ENCODE data around the gene VPS16.

The VPS16 gene

DNA sequence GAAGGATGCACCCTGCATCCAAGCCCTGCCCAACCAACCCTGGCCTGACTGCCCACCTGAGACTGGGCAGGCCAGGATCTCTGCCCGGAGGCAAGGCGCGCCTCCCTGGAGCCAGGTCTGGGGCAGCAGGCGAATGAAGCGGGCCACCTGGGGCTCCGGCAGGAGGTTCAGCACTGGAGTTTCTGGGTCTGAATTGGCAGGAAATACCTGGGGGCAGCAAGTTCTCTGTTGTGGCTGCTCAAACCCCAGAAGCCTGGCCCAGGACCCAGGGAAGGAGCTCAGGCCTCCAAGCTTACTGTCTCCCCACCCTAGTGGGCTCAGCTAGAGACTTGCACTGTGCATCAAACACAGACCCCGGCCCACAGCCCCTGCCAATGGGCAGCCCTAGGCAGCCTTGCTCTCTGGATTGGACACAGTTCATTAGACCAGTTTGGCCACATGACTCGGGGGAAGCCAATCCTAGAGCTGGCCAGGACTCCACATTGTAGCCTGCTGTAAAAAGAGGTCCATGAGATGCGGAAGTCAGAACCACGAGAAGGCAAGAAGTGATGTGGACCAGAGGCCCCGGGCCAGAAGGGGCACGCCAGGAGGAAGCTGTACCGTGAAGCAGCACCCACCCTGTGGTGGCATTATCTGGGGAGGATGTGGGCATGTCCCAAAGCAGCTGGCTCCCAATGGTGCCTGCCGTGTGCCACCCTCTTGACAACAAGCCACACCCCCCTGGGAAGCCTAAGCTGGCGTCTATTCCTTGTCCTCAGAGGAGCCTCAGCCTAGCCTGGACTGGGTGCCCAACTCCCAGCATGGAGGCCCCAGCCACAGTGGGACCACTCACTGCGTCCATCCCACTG, 43.2 kb upstream of the VPS16 start:
- TF ChIP-seq ZFX (IDR thresholded peaks at IDR 0.05; ENCODE audit: borderline replicate concordance) (no peak), CTCF (IDR thresholded peaks at IDR 0.05) (no peak)
- H3K27ac ChIP-seq = no peak overlapping the region

DNA sequence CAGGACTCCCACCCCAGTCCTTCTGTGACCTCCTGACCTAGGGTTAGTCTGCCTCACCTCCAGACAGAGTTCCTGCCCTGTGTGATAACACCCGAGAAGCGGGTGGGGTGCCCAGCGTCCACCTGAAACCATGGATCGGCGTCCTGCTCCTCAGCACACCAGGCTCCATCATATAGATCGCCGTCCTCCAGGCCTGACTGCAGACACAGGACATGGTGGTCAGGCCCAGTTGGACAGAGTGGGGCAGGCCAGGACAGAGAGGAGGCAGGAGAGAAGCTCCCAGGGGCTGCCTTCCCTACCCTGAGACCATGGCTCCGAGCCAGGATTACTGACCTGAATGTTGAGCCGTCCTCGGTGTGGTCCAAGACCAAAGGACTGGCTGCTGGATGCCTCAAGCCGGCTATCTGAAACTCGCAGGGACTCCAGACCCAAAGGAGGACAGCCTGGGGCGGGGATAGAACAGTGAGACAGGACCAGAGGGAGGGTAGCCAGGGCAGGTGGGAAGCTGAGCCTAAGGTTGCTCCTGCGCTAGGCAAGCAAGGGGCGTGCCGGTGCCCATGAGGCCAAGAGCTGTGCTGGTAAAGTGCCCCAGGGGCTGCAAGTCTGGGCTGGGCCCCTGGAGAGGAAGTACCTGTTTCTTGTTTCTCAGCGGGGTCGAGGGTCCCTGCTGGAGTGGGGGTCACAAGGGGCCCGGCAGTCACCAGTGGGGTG, 42.3 kb upstream of the VPS16 start:
- no peak for TF ChIP-seq ZFX (IDR thresholded peaks at IDR 0.05; ENCODE audit: borderline replicate concordance)
- TF ChIP-seq CTCF (IDR thresholded peaks at IDR 0.05) = no peak

GRCh38 chr20:2798814-2799213, 41.7 kb upstream of the VPS16 start:
- H3K27ac ChIP-seq = no peak overlapping the region
- no peak for TF ChIP-seq ZFX (IDR thresholded peaks at IDR 0.05; ENCODE audit: borderline replicate concordance)
- TF ChIP-seq CTCF (IDR thresholded peaks at IDR 0.05) = no peak

More for the DNA sequence above, 42.3 kb upstream of the VPS16 start:
- H3K27ac ChIP-seq = no peak overlapping the region

DNA sequence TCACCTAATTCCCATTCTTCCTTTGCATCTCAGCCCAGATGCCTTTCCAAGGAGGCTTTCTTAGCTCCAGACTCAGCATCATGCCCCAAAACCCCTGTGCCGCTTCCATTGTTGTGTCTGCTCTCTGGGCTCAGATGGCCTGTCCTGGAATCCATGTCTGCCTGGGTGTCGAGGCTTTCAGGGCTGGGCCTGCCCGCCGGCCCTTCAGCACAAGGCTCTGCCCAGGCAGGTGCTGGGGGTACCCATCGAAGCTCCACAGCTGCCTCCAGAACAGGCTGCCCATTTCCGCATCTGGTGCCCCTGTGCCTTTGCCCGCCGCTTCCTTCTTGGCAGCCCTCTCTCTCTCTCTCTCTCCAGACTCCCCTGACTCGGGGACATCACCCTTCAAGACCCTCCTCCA, 41.3 kb upstream of the VPS16 start:
- TF ChIP-seq ZFX (IDR thresholded peaks at IDR 0.05; ENCODE audit: borderline replicate concordance) (no peak), CTCF (IDR thresholded peaks at IDR 0.05) (no peak)
- no peak overlapping the region for H3K27ac ChIP-seq

DNA sequence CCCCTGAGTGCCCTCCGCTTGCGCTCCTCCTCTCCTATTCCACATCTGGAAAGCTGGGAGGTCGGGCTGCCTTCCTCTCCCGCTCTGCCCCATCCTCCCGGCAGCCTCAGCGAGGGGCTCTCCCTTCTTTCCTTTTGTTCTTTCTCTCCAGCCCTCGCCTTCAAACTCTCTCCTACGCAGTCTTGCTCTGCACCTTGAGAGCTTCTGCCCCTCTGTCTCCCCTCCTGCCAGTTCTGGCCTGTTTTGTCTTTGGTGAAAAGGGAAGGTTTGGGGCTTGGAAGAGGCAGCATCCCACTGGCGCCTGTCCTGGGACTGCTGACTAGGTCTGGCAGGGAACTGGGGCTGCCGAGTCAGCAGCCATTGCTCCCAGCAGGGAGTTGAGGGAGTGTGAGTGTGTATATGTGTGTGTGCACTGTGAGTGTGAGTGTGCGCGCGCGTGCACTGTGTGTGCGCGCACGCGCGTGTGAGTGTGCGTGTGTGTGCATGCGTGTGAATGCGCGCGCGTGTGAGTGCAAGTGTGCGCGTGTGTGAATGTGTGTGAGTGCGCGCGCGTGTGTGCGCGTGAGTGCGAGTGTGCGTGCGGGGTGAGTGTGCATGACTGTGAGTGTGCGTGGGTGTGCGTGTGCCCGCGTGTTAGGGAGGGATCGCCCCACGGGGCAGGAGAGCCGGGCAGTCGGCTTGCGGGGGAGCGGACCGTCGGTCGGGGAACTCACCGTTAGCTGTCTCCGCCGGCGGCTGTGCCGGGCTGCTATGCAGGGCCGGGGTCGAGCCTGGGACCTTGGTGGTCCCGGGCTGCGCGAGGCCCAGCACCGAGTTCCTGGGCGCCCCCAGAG, 40.6 kb upstream of the VPS16 start:
- no peak overlapping the region for H3K27ac ChIP-seq
- TF ChIP-seq CTCF (IDR thresholded peaks at IDR 0.05) (no peak), ZFX (IDR thresholded peaks at IDR 0.05; ENCODE audit: borderline replicate concordance) (no peak)

- TF ChIP-seq ZFX (IDR thresholded peaks at IDR 0.05; ENCODE audit: borderline replicate concordance) (no peak), CTCF (IDR thresholded peaks at IDR 0.05) (no peak)
- no peak within 1 kb of the TSS for H3K27ac ChIP-seq
These were observed 39.8 kb upstream of the VPS16 start, which contains the start of gene CPXM1 for GRCh38 chr20:2800521-2801285. Gene CPXM1, minus strand, starts transcription at chr20:2800627. Its CDS starts 55 bp downstream, at chr20:2800572.
